Stimulated activated CD4-positive, alpha-beta T cell treated with anti-CD3 and anti-CD28 coated beads, Interleukin-12 subunit alpha, Interleukin-12 subunit beta, amount 100 ng/mL, for 4 hours (primary cell): ENCODE data around the gene VCAN.
"Not testable (repeated sequence)": the region's sequence is repeated elsewhere in the genome, so short reads cannot be mapped to it uniquely, and the experiment has no call there.

Experiments
- DNase-seq: peaks from one replicate; pipeline ENCODE4 v3.0.0-alpha.2; 2020

The VCAN gene

DNA sequence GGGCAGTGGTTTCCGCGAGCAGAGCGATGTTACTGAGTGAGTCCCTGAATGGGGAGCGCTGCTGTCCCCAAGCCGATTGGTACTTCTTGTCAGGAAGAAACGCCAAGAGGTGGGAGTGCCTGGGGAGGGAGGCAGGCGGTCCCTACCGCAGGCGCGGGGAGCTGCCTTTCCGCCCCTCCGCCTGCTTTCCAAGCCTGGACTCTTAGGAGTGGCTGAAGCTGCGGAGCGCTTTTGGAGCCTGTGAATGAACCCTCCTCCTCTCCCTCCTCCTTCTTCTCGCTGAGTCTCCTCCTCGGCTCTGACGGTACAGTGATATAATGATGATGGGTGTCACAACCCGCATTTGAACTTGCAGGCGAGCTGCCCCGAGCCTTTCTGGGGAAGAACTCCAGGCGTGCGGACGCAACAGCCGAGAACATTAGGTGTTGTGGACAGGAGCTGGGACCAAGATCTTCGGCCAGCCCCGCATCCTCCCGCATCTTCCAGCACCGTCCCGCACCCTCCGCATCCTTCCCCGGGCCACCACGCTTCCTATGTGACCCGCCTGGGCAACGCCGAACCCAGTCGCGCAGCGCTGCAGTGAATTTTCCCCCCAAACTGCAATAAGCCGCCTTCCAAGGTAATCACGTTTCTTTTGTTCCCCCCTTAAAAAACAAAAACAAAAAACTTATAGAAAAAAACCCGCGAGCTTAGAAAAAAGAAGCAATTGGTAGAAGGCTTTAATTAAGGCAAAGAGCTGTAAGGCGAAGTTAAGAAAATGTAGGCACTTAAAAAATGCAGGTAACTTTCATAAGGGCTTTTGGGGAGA lies at the start of gene VCAN:
TSS of gene VCAN (plus strand) at position 340 of the 808 bp plus-strand sequence. CDS start 11,775 bp downstream, outside the sequence.
- DNase-seq: no peak

- DNase-seq: no peak
Measured at GRCh38 chr5:83422284-83422683, 49.3 kb upstream of the VCAN start.

DNA sequence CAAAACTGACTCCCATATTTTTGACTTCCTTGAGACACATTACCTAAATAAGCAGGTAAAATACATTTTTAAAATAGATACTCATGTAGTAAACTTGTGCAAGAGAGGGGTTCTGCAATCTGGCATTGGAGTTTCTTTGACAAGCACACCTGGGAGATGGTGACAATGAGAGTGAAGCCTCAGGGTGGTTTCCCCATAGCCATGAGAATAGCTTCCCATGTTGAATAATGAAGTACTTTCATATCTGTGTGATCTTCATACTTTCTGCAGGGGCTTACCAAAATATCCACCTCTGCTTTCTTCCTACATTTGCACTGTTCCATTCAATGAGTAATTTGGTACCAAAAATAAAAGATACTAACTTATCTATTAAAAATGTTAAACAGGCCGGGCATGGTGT lies 44.7 kb upstream of the VCAN start:
- no peak for DNase-seq

- no peak for DNase-seq
Measured at GRCh38 chr5:83428126-83428525, 43.4 kb upstream of the VCAN start.

DNA sequence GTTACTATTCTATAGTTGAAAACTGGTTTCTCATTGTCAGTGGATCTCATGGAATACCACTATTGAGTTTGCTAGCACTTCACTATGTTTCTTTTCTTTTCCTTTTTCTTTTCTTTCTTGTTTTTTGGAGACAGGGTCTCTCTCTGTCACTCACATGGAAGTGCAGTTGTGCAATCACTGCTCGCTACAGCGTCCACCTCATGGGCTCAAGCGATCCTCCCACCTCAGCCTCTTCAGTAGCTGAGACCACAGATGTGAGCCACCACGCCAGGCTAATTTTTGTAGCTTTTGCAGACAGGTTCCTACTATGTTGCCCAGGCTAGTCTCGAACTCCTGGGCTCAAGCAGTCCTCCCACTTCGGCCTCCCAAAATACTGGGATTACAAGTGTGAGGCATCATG lies 42.7 kb upstream of the VCAN start:
- no peak for DNase-seq

GRCh38 chr5:83430130-83431010 lies 41.2 kb upstream of the VCAN start:
- DNase-seq: peak; percentile 32

DNA sequence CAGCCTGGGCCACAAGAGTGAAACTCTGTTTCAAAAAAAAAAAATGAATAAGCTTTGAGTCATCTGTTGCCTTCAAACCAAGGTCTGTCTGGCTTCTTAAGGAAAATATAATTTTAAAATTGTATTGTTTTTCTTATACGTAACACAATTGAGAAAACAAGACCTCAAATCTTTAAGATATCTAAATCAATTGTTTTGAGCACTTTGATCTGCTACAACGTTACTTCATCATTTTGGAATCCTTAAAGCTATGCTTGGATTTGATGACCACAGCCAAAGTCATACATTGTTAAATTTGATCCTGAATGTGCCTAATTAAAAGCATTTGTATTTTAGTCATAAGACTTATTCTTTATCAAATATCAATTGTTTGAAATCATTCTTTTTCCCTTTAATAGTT lies 37.7 kb upstream of the VCAN start:
- DNase-seq: no peak

GRCh38 chr5:83434946-83435345 lies 36.6 kb upstream of the VCAN start:
- DNase-seq: no peak

DNA sequence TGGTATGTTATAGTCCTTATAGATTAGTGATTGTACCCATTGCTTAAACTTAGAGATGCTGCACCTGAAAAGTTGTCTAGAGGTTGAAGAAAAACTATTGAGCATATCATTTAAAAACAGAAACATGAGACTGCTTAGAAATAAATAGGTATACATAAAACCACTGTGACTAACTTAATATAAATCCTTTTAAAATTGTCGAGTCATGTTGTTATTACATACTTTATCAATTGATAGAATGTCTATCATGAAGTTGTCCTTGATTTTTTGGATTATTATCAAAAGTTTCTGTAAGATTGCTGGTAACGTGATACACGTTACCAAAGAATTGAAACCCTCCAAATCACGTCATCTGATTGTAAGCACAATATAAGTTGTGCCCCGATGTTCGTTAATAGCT lies 35.3 kb upstream of the VCAN start:
- no peak for DNase-seq

DNA sequence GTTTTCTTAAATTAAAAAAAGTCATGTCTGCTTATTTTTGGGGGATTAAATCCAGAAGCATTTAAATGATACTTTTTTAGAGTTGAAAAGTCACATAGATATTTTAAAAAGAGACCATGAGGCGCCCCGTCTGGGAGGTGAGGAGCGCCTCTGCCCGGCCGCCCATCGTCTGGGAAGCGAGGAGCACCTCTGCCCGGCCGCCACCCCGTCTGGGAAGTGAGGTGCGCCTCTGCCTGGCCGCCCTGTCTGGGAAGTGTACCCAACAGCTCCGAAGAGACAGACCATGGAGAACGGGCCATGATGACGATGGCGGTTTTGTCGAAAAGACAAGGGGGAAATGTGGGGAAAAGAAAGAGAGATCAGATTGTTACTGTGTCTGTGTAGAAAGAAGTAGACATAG lies 33.8 kb upstream of the VCAN start:
- not testable (repeated sequence) for DNase-seq

- no peak for DNase-seq
Measured at GRCh38 chr5:83440826-83441225, 30.7 kb upstream of the VCAN start.

GRCh38 chr5:83441747-83442146 lies 29.8 kb upstream of the VCAN start:
- no peak for DNase-seq

- no peak for DNase-seq
Measured at GRCh38 chr5:83443534-83443933, 28.0 kb upstream of the VCAN start.

DNA sequence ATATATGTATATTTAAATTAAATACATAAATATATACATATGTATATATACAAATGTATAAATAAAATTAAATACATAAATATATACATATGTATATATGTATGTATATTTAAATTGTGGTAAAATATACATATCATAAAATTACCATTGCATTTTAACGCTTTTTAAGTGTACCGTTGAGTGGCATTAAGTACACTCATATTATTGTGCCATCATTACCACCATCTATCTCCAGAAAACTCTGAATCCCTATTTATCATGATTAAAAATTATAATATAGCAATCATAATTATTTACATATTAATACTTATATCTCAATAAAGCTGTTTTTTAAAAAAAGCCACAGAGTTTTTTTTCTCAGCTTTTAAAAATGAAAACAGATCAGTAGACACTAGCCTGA lies 27.1 kb upstream of the VCAN start:
- DNase-seq: no peak

GRCh38 chr5:83446253-83446947 lies 25.1 kb upstream of the VCAN start:
- DNase-seq: no peak

- no peak for DNase-seq
Measured at GRCh38 chr5:83447533-83447932, 24.0 kb upstream of the VCAN start.

GRCh38 chr5:83450183-83450966 lies 21.2 kb upstream of the VCAN start:
- no peak for DNase-seq

DNA sequence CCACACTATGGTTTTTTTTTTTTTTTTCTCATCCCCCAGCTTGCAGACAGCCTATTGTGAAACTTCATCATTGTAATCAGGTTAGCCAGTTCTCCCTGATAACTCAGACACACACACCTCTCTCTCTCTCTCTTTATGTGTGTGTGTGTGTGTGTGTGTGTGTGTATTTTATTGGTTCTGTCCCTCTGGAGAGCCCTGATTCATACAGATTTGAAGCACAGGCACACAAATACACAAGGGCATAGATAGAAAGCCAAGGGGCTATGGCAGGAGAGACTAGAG lies 20.6 kb upstream of the VCAN start:
- DNase-seq: no peak

DNA sequence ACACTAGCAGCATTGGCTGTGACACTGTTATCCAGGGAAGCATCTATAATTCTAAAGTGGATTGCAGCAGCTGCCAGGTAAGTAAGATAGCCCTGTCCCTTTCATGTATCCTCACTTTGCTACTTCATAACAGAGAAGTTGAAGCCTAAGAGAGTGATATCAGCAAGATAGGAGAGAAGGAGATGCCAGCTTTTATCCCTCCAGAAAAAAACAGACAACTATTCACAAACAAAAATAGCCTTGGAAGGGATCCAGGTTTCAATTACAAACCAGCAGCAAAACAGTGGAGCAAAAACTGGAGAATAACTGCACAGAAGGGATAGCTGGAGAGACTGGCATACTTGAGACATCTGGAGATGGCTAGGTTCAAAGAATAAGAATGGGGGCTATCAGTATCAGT lies 19.6 kb upstream of the VCAN start:
- DNase-seq: no peak

- no peak for DNase-seq
Measured at GRCh38 chr5:83453937-83454336, 17.6 kb upstream of the VCAN start.

- no peak for DNase-seq
Measured at GRCh38 chr5:83464261-83464660, 7.3 kb upstream of the VCAN start.

DNA sequence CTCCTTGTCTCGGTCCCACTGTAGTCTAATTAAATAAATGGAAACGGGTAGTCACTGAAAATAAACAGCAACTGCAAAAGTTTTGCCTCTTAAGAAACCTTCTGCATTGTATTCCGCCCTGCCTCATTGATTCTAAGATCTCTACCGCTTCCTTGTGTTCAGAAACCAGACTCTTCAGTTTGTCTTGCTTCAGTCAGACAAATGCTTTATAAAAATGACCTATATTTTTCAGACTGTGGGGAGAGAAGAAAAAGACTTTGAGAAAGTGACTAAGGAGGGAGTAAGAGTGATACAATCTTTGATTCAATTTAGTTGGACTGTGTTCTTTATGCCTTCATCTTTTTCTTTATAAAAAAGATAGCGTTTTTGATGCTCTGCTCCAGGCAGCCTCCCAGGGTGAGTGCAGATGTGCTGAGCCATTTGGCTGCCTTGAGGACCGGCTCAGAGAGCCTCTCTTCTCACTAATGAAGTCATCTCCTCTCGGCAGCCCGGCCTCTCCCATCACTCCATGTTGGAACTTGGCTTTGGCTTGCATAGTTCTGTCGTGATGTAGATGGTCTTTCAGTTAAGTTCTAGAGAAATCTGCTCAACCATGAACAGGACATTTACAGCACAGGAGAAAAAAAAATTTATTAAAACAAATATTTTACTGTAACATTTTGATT lies 4.0 kb upstream of the VCAN start:
- DNase-seq: no peak
